HG03095 (cell line): ENCODE measurements around the gene KRTAP16-1.

Experiments
- ATAC-seq: cut with Tn5 transposase; IDR thresholded peaks from one replicate; pipeline ENCODE4 v1.9.1; 2021; ENCODE audit warnings: moderate library complexity; ENCODE audit not compliant: unreplicated experiment

Gene KRTAP16-1

GRCh38 chr17:41329279-41329948 lies 20.3 kb upstream of the KRTAP16-1 start:
- no peak for ATAC-seq

DNA sequence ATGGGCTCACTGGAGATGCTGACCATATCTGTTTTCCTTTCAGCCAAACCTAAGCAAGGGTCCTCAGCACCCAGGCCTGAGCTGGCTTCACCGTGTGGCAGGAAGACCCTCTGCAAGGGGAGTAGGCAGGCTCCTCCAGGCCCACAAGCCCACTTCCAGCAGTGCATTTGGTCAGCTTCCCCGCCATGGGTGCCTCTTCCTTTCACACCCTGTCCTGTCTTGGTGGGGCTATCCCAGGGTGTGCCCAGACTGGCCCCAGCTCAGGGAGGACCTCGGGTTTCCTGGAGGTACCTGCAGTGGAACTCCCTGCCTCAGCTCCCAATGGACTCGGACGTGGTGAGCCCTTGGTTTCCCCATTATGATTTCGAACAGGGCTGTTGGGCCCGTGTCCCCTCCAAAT lies 19.1 kb upstream of the KRTAP16-1 start:
- ATAC-seq = no peak

- ATAC-seq = no peak
These were observed 18.5 kb upstream of the KRTAP16-1 start for GRCh38 chr17:41327411-41328120.

GRCh38 chr17:41326173-41327145 lies 17.4 kb upstream of the KRTAP16-1 start:
- ATAC-seq = no peak

GRCh38 chr17:41325611-41326010 lies 16.5 kb upstream of the KRTAP16-1 start:
- ATAC-seq = no peak

DNA sequence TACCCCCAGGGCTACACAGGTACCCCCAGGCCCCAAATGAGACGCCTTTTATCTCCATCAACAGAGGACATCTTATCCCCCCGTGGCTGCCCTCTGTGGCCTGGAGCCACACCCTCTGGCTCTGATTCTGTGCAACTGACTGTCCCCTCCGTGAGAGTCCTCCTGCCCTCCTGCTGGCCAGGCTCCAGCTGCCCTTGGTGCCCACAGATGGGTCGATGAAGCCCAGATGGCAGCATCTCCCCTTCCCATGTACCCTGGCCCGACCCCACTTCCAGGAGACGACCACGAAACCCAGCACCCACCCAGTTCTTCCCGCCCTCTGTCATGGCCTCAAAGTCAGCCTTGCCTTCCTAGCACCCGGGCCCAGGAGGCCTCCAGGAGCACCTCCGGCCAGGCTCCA lies 16.0 kb upstream of the KRTAP16-1 start:
- ATAC-seq = no peak

GRCh38 chr17:41324180-41325075 lies 15.3 kb upstream of the KRTAP16-1 start:
- no peak for ATAC-seq

DNA sequence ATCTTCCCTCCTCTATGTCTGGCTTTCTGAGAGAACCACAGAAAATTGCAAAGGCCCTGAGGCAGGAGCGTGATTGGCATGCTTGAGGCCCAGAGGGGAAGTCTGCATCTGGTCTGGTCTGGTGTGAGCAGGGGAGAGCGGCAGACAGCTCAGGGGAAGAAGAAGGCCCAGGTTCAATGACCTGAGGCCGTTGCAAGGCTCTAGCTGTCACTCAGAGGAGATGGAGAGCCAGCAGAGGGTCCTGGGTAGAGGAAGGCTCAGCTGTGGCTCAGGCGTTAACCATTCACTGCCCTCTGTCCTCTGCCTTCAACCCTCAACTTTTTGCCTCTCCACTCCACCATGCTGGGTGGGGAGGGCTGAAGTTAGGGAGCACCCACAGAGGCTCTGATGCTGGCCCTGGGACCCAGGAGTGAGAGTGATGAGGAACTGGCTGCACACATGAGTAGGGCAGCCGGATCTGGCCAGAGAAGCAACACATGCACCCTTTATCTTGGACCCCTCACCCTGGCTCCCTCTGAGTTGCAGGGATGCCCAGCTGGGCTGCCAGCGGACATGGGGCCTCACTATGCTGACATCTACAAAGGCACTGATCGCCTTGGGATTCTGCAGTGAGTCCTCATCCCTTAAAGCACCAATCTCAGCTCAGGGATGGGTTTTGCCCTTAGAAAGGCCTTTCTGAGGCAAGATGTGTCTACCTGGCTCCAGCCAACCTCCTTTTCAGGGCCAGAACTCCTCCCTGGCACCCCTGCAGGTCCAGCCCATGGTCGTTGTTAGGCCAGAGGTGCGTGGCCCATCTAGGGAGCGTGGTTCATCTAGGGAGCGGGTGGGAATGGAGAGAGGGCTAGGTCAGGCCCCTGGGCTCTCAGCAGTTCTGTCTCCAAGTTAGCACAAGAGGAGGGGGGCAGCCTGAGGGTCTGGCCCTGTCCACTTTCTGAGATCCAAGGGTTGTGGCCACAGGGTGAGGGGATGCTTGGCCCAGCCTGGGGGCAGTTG lies 14.1 kb upstream of the KRTAP16-1 start:
- ATAC-seq = no peak

DNA sequence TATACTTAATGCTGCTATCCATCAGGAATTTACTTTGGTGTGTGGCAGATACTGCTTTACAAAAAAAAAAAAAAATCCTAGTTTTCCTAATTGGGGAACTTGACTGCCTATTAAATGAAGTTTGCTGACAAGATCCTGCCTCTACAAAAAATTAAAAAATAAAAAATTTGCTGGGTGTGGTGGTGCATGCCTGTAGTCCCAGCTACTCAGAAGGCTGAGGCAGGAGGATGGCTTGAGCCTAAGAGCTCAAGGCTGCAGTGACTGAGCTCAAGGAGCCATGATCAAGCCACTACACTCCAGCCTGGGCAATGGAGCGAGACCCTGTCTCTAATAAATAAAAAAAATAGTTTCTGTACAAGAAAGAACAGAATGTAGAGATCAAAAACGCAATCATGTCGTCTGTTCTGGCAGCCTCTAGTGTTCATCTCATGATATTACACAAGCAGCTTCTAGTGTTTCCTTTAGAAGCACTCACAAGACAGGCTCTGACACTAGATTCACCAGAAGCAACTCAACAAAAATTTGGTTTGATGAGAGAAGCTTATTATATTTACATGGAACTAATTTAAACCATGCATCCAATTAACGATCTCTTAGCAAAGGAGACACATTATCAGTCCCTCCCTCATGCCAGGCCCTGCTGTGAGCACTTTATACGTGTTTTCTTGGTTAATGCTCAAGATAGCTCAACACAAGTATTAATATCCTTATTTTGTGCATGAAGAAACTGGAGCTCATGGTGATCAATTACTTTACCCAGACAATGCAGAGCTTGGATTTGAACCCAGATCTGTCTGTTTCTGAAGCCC lies 13.2 kb upstream of the KRTAP16-1 start:
- no peak for ATAC-seq

DNA sequence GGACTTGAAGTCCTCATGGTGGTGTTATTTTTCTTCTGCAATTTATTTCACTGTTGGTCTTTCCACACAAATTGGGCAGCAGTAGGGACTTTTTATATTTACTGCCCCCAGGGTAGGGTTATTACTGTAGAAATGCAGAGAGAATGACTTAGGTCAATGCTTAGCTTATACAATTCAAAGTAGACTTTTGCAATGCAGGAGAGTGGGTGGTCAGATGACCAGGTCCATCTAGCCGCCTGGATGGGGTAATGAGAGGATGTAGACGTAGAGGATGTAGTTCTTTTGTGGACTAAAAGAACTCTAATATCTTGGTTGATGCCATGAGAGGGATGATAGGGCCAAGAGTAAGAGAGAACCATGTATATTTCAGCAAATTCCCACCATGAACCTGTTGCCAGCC lies 9.1 kb upstream of the KRTAP16-1 start:
- ATAC-seq = no peak

DNA sequence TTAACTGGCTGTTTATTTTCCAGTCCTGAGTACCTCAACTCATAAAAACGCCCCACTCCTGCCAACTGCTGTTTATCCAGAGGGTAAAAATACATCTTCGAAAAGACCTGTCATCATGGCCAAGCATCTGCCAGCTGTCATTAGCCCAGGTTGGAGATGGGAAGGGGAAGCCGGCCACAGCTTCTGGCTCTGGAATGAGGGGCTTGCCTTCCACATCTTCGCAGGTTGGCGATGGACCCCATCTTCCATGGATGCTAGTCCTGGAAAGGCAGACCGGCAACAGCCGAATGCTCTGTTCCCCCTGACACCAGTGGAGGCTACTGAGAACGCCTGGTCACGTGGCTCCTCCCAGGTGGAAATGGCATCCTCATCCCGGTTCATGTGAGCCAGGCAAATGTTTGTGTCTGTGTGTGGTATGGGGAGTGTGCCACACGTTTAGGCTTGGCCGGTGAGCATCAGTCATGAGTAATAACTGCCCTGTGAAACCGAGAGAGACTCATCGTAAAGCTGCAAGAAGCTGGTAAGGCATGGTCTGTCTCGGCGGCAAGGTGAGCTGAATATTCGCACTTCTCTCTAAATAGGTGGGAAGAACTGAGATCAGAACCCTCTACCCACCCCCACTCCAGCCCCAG lies 6.8 kb upstream of the KRTAP16-1 start:
- ATAC-seq = no peak

DNA sequence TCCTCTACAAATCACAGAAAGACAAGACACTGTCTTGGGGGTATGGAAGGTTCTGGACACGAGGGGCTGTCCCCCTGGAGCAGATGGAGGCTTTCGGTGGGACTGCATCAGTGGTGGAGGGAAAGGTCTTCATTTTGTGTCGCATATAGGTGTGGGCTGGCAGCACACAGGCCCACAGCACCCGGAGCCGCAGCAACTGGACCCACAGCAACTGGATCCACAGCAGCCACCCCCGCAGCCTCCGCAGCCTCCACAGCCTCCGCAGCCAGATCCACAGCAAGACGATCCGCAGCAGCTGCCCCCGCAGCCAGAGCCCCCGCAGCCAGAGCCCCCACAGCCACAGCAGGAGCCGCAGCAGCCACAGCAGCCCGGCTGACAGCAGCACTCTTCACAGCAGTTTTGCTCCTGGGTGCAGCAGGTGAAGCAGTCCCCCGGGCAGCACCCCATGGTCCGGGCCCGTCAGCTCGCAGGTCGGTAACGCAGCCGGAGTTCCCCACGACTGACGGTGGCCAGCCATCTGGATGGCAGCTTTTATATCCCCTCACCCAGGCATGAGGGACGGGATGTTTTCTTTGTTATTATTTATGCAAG lies 6.2 kb upstream of the KRTAP16-1 start, which contains the start of gene KRTAP17-1:
Gene KRTAP17-1 (minus strand): TSS at position 507 of the 591 bp plus-strand sequence. CDS start 60 bp downstream, at position 447.
- ATAC-seq = no peak

- ATAC-seq = no peak
These were observed 2.0 kb upstream of the KRTAP16-1 start for GRCh38 chr17:41311111-41311510.

DNA sequence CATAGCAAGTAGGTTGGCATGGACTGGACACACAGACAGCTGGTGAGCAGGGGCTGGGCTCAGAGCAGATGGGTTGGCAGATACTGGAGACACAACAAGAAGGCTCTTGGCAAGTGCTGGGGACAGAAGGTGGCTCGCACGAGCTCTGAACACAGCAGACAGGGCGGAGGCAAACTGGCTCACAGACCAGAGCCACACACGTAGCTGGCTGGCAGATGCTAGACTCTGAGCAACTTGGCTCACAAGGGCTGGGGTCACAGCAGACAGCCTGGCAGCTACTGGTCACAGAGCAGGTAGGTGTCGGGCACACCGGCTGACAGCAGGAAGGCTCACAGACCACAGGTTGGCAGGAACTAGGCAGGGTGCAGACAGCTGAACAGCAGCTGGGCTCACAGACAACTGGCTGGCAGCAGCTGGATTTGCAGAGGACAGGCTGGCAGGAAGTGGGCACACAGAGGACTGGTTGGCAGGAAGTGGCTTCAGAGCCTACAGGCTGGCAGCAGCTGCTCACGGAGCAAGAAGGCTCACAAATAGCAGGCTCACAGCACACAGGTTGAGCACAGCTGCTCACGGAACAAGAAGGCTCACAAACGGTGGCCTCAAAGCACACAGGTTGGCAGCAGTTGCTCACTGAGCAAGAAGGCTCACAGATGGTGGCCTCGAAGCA lies 725 bp downstream of the KRTAP16-1 start:
- no peak for ATAC-seq

DNA sequence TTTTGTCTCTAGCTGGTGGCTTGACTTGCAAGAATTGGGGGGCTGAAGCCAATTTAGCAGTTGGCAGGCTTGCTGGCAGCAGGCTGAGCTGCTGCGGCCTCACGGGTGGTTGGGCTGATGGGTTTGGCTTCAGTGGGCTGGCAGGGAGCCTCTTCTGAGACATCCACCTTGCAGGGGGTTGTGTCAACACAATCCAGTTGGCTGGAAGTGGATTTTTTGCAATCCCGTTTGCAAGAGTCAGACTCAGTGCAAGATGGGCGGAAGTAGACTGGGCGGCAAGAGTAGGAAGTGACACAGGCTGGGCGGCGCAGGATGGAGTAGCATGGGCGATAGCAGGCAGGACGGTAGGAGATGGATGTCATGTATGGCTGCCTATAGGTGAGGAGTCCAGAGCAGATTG lies 1.5 kb downstream of the KRTAP16-1 start:
- no peak for ATAC-seq

GRCh38 chr17:41304091-41304490 lies 5.0 kb downstream of the KRTAP16-1 start:
- ATAC-seq = no peak

GRCh38 chr17:41302981-41303380 lies 6.1 kb downstream of the KRTAP16-1 start:
- ATAC-seq = no peak
